GM13976 (cell line): ENCODE results near the gene MSX1.
"Not testable (repeated sequence)": the region's sequence is repeated elsewhere in the genome, so short reads cannot be mapped to it uniquely, and the experiment has no call there.

Source experiments
- DNase-seq: peaks from one replicate; pipeline ENCODE4 v3.0.0; 2012; ENCODE audit warnings: low spot score
- CTCF ChIP-seq: IDR thresholded peaks from 2 replicates; pipeline ENCODE4 v1.5.1; 2012; ENCODE audit warnings: borderline replicate concordance, mild to moderate bottlenecking; ENCODE audit not compliant: insufficient read depth; ENCODE audit errors: extremely low read depth, missing control alignments, control extremely low read depth
- in situ Hi-C: fragments of 300-500 bp; cut with MboI; formaldehyde crosslinking; loops from one replicate; pipeline ENCODE4 v1.12.0; 2022; ENCODE audit warnings: low sequenced_read_pairs, mixed read lengths, inconsistent platforms; ENCODE audit not compliant: unreplicated experiment

MSX1 gene

GRCh38 chr4:4820261-4820660, 39.2 kb upstream of the MSX1 start:
- in situ Hi-C loops, result no loop called here
- DNase-seq, result no peak

GRCh38 chr4:4820739-4821138, 38.7 kb upstream of the MSX1 start:
- no peak for TF ChIP-seq CTCF
- in situ Hi-C loops, result no loop called here
- DNase-seq, result no peak

More at GRCh38 chr4:4820261-4820660, 39.2 kb upstream of the MSX1 start:
- no peak for TF ChIP-seq CTCF

GRCh38 chr4:4821577-4821976, 37.9 kb upstream of the MSX1 start:
- DNase-seq, result no peak
- no peak for TF ChIP-seq CTCF
- in situ Hi-C loops, result no loop called here

DNA sequence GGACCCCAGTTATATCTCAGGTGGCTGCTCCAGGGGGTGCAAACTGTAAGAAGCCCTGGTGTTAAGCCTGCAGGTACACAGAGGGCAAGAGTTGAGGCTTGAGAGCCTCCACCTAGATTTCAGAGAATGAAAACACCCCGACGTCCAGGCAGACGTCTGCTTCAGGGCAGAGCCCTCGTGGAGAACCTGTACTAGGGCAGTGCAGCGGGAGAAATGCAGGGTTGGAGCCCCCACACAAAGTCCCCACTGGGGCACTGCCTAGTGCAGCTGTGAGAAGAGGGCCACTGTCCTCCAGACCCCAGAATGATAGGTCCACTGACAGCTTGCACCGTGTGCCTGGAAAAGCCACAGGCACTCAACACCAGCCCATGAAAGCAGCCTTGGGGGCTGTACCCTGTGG, 37.2 kb upstream of the MSX1 start:
- DNase-seq, in situ Hi-C loops: not testable (repeated sequence)

DNA sequence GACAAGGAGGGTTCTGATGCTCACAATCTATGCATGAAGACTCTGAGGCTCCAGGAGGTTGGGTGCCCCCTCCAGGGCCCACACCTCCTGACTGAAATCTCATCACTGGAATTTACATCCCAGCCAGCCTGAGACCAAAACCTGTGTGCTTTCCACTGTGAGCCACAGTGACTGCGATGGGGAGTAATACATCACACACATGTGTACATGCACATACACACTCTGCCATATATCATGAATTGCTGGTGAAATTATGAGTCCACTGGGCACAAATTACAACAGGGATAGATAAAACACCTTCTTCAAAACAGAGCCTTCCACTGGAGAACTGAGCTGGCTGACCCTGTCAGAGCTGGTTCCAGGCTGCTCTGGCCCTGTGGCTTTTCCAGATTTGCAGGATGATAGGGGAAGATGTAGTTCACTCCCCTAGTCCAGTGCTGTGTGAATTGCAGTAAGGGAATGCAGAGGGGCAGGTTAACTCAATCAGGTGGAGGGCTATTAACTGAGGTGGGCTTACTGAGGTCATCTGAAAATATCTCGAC, 35.8 kb upstream of the MSX1 start:
- no peak for TF ChIP-seq CTCF
- in situ Hi-C loops, result no loop called here
- DNase-seq, result no peak

GRCh38 chr4:4824232-4824631, 35.2 kb upstream of the MSX1 start:
- in situ Hi-C loops, result no loop called here
- TF ChIP-seq CTCF, result no peak
- no peak for DNase-seq

DNA sequence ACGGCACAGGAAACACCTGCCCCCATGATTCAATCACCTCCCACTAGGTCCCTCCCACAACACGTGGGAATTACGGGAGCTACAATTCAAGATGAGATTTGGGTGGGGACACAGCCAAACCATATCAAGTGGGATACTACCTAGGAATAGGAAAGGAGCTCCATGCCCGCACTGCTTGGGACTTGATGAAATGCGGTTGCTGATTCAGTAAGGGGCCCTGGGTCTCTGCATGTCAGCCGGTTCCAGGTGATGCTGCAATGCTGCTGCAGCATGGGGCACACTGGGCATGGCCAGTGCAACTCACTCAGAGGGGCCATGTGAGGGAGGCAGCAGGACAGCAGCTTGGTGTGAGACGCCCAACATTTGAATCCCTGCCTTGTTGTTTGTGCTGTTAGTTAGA, 34.0 kb upstream of the MSX1 start:
- in situ Hi-C loops, result no loop called here
- no peak for TF ChIP-seq CTCF
- no peak for DNase-seq

- no peak for TF ChIP-seq CTCF
- in situ Hi-C loops, result no loop called here
- DNase-seq, result no peak
Measured at GRCh38 chr4:4829837-4830236, 29.6 kb upstream of the MSX1 start.
